Smooth muscle cell (in vitro differentiated cells): ENCODE measurements around the gene EGLN2. TPM values are rescaled to one million over a fixed set of nuclear protein-coding genes. Genes with fewer than 3 reads are reported as not detected.
"Not testable (repeated sequence)": the region's sequence is repeated elsewhere in the genome, so short reads cannot be mapped to it uniquely, and the experiment has no call there.

Source experiments
- DNase-seq: peaks from one replicate; lab custom pipeline; 2025; ENCODE audit not compliant: unreplicated experiment; lab: John Stamatoyannopoulos, UW
- H2AFZ ChIP-seq: fragments of 200-600 bp; sonication (generic); 2 replicates; pipeline ENCODE4 v1.6.0; 2016; ENCODE audit warnings: antibody characterized with exemption, low read depth, mild to moderate bottlenecking
- H3F3A ChIP-seq: fragments of 200-600 bp; sonication (generic); 2 replicates; pipeline ENCODE4 v1.6.0; 2017; ENCODE audit warnings: antibody characterized with exemption, low read depth
- H3K27ac ChIP-seq: fragments of 200-600 bp; sonication (generic); 2 replicates; pipeline ENCODE4 v1.5.1; 2016; ENCODE audit warnings: low read depth, mild to moderate bottlenecking
- H3K27me3 ChIP-seq: fragments of 200-600 bp; sonication (generic); 2 replicates; pipeline ENCODE4 v1.6.1; 2016; ENCODE audit warnings: low read depth, mild to moderate bottlenecking
- H3K36me3 ChIP-seq: fragments of 200-600 bp; sonication (generic); 2 replicates; pipeline ENCODE4 v1.5.1; 2016; ENCODE audit warnings: low read depth
- H3K4me1 ChIP-seq: fragments of 200-600 bp; sonication (generic); 2 replicates; pipeline ENCODE4 v1.5.1; 2016; ENCODE audit warnings: low read depth
- H3K4me2 ChIP-seq: fragments of 200-600 bp; sonication (generic); 2 replicates; pipeline ENCODE4 v1.6.0; 2016; ENCODE audit warnings: mild to moderate bottlenecking
- H3K4me3 ChIP-seq: fragments of 200-600 bp; sonication (generic); 2 replicates; pipeline ENCODE4 v1.5.1; 2016; ENCODE audit warnings: mild to moderate bottlenecking
- H3K79me2 ChIP-seq: fragments of 200-600 bp; sonication (generic); 2 replicates; pipeline ENCODE4 v1.6.0; 2016; ENCODE audit warnings: low read depth, mild to moderate bottlenecking
- H3K9ac ChIP-seq: fragments of 200-600 bp; sonication (generic); 2 replicates; pipeline ENCODE4 v1.6.0; 2016; ENCODE audit warnings: low read depth
- H3K9me3 ChIP-seq: fragments of 200-600 bp; sonication (generic); replicated peaks from 2 replicates; pipeline ENCODE4 v1.5.1; 2016; ENCODE audit warnings: low read depth
- H4K20me1 ChIP-seq: fragments of 200-600 bp; sonication (generic); 2 replicates; pipeline ENCODE4 v1.6.0; 2016; ENCODE audit warnings: low read depth
- WGBS: methylation state at CpG from one replicate; pipeline ENCODE4 v1.1.7; 2016; ENCODE audit warnings: low lambda C conversion rate; 5-methylcytosine and 5-hydroxymethylcytosine counted together
- polyA plus RNA-seq: library from polyadenylated mRNA; unstranded; fragments of >200 nt; fragmentation: Nextera tagmentation; extraction: Ambion mirVana; gene quantifications from 2 replicates; pipeline ENCODE4 v1.2.1, GENCODE V29; 2016
- total RNA-seq: library from RNA; depleted of rRNA; stranded (reverse); fragments of >200 nt; gene quantifications from 2 replicates; pipeline ENCODE4 v1.2.3, GENCODE V29; 2014
- TF ChIP-seq, protein P1 (sequence below): fragments of 200-600 bp; sonication (generic); IDR thresholded peaks from 2 replicates; pipeline ENCODE4 v1.5.1; 2017; ENCODE audit warnings: borderline replicate concordance, mild to moderate bottlenecking, antibody characterized with exemption; ENCODE audit not compliant: insufficient read depth, poor library complexity, severe bottlenecking

EGLN2 gene
- total and polyA plus RNA-seq, 2 experiments from 2014 or later, result 25.1 to 77.1 TPM

- no peak overlapping the region for H3K9ac ChIP-seq
- H3F3A ChIP-seq, result peaks cover 7% of the 10 kb centered on the region
Observed at GRCh38 chr19:40813182-40813581, 14.2 kb downstream of the EGLN2 start.

GRCh38 chr19:40815223-40815622 is 16.2 kb downstream of the EGLN2 start:
- H3K79me2 ChIP-seq, result no peaks in the 10 kb centered on the region
- WGBS, result 53% methylated on average over 4 of the region's 4 CpGs
- H3K27ac ChIP-seq, result no peak overlapping the region
- no peaks in the 10 kb centered on the region for H3K36me3 ChIP-seq
- H3K4me2 ChIP-seq, result no peak overlapping the region
- H2AFZ ChIP-seq, result no peak overlapping the region
- H3F3A ChIP-seq, result no peaks in the 10 kb centered on the region
- no peaks in the 10 kb centered on the region for H4K20me1 ChIP-seq
- TF ChIP-seq, protein P1, sequence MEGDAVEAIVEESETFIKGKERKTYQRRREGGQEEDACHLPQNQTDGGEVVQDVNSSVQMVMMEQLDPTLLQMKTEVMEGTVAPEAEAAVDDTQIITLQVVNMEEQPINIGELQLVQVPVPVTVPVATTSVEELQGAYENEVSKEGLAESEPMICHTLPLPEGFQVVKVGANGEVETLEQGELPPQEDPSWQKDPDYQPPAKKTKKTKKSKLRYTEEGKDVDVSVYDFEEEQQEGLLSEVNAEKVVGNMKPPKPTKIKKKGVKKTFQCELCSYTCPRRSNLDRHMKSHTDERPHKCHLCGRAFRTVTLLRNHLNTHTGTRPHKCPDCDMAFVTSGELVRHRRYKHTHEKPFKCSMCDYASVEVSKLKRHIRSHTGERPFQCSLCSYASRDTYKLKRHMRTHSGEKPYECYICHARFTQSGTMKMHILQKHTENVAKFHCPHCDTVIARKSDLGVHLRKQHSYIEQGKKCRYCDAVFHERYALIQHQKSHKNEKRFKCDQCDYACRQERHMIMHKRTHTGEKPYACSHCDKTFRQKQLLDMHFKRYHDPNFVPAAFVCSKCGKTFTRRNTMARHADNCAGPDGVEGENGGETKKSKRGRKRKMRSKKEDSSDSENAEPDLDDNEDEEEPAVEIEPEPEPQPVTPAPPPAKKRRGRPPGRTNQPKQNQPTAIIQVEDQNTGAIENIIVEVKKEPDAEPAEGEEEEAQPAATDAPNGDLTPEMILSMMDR, result no peak
- DNase-seq, result no peak
- H3K9me3 ChIP-seq, result no peaks in the 10 kb centered on the region
- H3K4me3 ChIP-seq, result no peak overlapping the region
- no peak overlapping the region for H3K9ac ChIP-seq
- peaks cover 11% of the 10 kb centered on the region for H3K4me1 ChIP-seq
- H3K27me3 ChIP-seq, result no peaks in the 10 kb centered on the region

More at GRCh38 chr19:40813182-40813581, 14.2 kb downstream of the EGLN2 start:
- H3K4me3 ChIP-seq, result no peak overlapping the region
- H3K4me1 ChIP-seq, result peaks cover 11% of the 10 kb centered on the region
- WGBS, result 81% methylated on average over 3 of the region's 4 CpGs
- peaks cover 16% of the 10 kb centered on the region for H4K20me1 ChIP-seq
- H3K27ac ChIP-seq, result no peak overlapping the region
- no peak overlapping the region for H2AFZ ChIP-seq
- TF ChIP-seq, protein P1, result no peak
- no peak for DNase-seq
- H3K36me3 ChIP-seq, result no peaks in the 10 kb centered on the region
- H3K4me2 ChIP-seq, result no peak overlapping the region
- no peaks in the 10 kb centered on the region for H3K27me3 ChIP-seq
- H3K79me2 ChIP-seq, result no peaks in the 10 kb centered on the region
- no peaks in the 10 kb centered on the region for H3K9me3 ChIP-seq

DNA sequence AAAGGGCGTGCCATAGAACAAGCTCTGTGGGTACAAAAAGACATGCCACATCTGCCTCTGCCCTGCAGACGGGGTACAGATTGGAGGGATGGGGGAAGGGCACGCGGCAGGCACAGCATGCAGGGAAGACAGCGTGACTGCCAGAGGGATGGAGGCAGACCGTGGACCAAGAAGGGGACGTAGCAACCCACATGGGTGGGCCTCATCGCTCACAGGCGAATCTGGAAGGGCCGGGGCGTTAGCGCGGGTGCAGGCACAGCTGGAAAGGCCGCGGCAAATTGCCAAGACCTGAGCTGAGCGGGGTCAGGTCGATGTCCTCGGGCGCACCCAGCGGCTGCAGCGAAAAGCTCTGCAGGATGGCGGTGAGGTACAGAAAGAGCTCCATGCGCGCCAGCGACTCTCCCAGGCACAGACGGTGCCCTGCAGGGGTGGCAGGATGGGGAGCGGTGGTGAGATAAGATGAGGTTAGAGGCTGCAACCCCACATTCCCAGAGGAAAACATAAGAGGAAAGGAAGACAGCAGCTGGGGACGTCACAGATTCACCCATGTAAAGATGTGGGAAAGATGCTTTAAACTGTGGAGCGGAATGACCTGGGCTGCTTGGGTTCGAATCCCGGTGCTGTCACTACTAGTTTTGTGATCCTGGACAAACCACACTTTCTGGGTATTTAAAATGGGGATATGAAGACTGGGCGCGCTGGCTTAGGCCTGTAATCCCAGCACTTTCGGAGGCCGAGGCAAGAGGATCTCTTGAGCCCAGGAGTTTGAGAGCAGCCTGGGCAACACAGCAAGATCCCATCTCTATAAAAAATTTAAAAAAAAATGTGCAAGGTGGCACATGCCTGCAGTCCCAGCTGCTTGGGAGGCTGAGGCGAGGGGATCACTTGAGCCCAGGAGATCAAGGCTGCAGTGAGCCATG is 19.7 kb downstream of the EGLN2 start:
- peaks cover 11% of the 10 kb centered on the region for H3K4me1 ChIP-seq
- H3K79me2 ChIP-seq, H3K9ac ChIP-seq, H3K9me3 ChIP-seq, H3F3A ChIP-seq, H2AFZ ChIP-seq, H3K27ac ChIP-seq, H3K27me3 ChIP-seq, H3K36me3 ChIP-seq: not testable (repeated sequence)
- WGBS, result 39% methylated on average over 28 of the region's 36 CpGs
- H3K4me3 ChIP-seq, result peak overlapping the region; percentile 28
- peaks cover 14% of the 10 kb centered on the region for H4K20me1 ChIP-seq
- peak; percentile 31 for DNase-seq
- peak overlapping the region; percentile 68 for H3K4me2 ChIP-seq

GRCh38 chr19:40819479-40820234 is 20.7 kb downstream of the EGLN2 start:
- not testable (repeated sequence) for H2AFZ ChIP-seq, H3K27ac ChIP-seq, H3K27me3 ChIP-seq, H3K4me3 ChIP-seq, H3K4me2 ChIP-seq, H3F3A ChIP-seq, H3K9ac ChIP-seq, H3K79me2 ChIP-seq, H3K36me3 ChIP-seq, DNase-seq, H3K9me3 ChIP-seq
- WGBS, result 49% methylated on average over 6 of the region's 6 CpGs
- Histone ChIP-seq H4K20me1 (peaks cover 14% of the 10 kb centered on the region), H3K4me1 (peaks cover 11% of the 10 kb centered on the region)
- TF ChIP-seq, protein P1, result peak; percentile 89
